Measurements from ENCODE around the gene PPP1R16B. TPM values are rescaled to one million over a fixed set of nuclear protein-coding genes. Genes with fewer than 3 reads are reported as not detected.

The PPP1R16B gene
- total RNA-seq, 4 donors from 2014 or later, result 1.8 to 11.1 (median 7.0) TPM

GRCh38 chr20:38968090-38968489, 162.6 kb downstream of the PPP1R16B start:
- no peaks in the 10 kb centered on the region for H3K27me3 ChIP-seq
- no peak for TF ChIP-seq CTCF (IDR thresholded peaks at IDR 0.05)
- TF ChIP-seq POLR2AphosphoS5 (IDR thresholded peaks at IDR 0.05), result no peak
- TF ChIP-seq POLR2A (IDR thresholded peaks at IDR 0.05), result no peak
- TF ChIP-seq EP300 (IDR thresholded peaks at IDR 0.05; ENCODE audit: low read depth), result no peak

GRCh38 chr20:38969708-38970107, 164.2 kb downstream of the PPP1R16B start:
- H3K27me3 ChIP-seq, result no peaks in the 10 kb centered on the region
- peaks cover 17 to 44% (median 30%) of the 10 kb centered on the region in 4 donors for H3K4me1 ChIP-seq
- peak overlapping the region; percentile 73 to 85 (median 83) for H3K27ac ChIP-seq
- peak; percentile 57 for DNase-seq
- intact Hi-C loops (cut with DNase I; ENCODE audit: low total_unique reads) (no loop called here), in situ Hi-C loops (cut with MboI; ENCODE audit: low pct_ligation_motif_present in 1 of 4, low pct_unique_long_range_greater_than_20kb in 1 of 4, low sequenced_read_pairs in 3 of 4) (no loop called here)
- WGBS, 2 donors (ENCODE audit: low coverage in 1 of 2), result 43% methylated on average over 4 of the region's 4 CpGs; no CpG with 5 or more reads in 1 of the 2 donors
- H3K36me3 ChIP-seq, result peaks cover 0 to 4% (median 0%) of the 10 kb centered on the region in 4 donors
- no peak overlapping the region for H3K4me3 ChIP-seq
- no peaks in the 10 kb centered on the region for H3K9me3 ChIP-seq
- TF ChIP-seq EP300 (IDR thresholded peaks at IDR 0.05; ENCODE audit: low read depth) (peak; percentile 77), POLR2AphosphoS5 (IDR thresholded peaks at IDR 0.05) (peak in 2 of 3 donors; percentile 72 to 75), CTCF (IDR thresholded peaks at IDR 0.05) (no peak), POLR2A (IDR thresholded peaks at IDR 0.05) (peak; percentile 6)

More at GRCh38 chr20:38968090-38968489, 162.6 kb downstream of the PPP1R16B start:
- WGBS, 2 donors (ENCODE audit: low coverage in 1 of 2), result 71 to 91% methylated on average over 1 to 6 of the region's 6 CpGs
- DNase-seq, result no peak
- Histone ChIP-seq H3K27ac (peak overlapping the region; percentile 73 to 85 (median 83)), H3K36me3 (peaks cover 0 to 4% (median 0%) of the 10 kb centered on the region in 4 donors), H3K4me3 (no peak overlapping the region), H3K9me3 (no peaks in the 10 kb centered on the region), H3K4me1 (peaks cover 18 to 45% (median 32%) of the 10 kb centered on the region in 4 donors)
- in situ Hi-C loops (cut with MboI; ENCODE audit: low pct_ligation_motif_present in 1 of 4, low pct_unique_long_range_greater_than_20kb in 1 of 4, low sequenced_read_pairs in 3 of 4) (no loop called here), intact Hi-C loops (cut with DNase I; ENCODE audit: low total_unique reads) (no loop called here)

- DNase-seq, result no peak
- Histone ChIP-seq H3K36me3 (peaks cover 0 to 4% (median 0%) of the 10 kb centered on the region in 4 donors), H3K9me3 (no peaks in the 10 kb centered on the region), H3K27me3 (no peaks in the 10 kb centered on the region), H3K4me3 (no peak overlapping the region), H3K27ac (peak overlapping the region; percentile 73 to 85 (median 83)), H3K4me1 (peaks cover 17 to 50% (median 30%) of the 10 kb centered on the region in 4 donors)
- in situ Hi-C loops (cut with MboI; ENCODE audit: low pct_ligation_motif_present in 1 of 4, low pct_unique_long_range_greater_than_20kb in 1 of 4, low sequenced_read_pairs in 3 of 4), result no loop called here
- TF ChIP-seq EP300 (IDR thresholded peaks at IDR 0.05; ENCODE audit: low read depth), result peak; percentile 14
- peak in 1 of 3 donors; percentile 60 for TF ChIP-seq POLR2AphosphoS5 (IDR thresholded peaks at IDR 0.05)
- no peak for TF ChIP-seq POLR2A (IDR thresholded peaks at IDR 0.05)
- no peak for TF ChIP-seq CTCF (IDR thresholded peaks at IDR 0.05)
- WGBS, 2 donors (ENCODE audit: low coverage in 1 of 2), result 79 to 83% methylated on average over 1 of the region's 1 CpG
- intact Hi-C loops (cut with DNase I; ENCODE audit: low total_unique reads), result no loop called here
Observed at GRCh38 chr20:38970302-38970701, 164.8 kb downstream of the PPP1R16B start.

Small RNA genes within 50 kb of the gene (small RNA-seq; reads per million reads assigned to genes)
- 0 reads per million in 4 donors for gene AL023803.1

Other genes starting within 250 kb of the PPP1R16B start
- not detected for gene ADIG, start 224.5 kb upstream of the PPP1R16B start, total RNA-seq
- gene ARHGAP40, start 203.9 kb upstream of the PPP1R16B start, total RNA-seq, result not detected
- not detected for gene SLC32A1, start 81.2 kb upstream of the PPP1R16B start, total RNA-seq
- 10 to 100 TPM in 3 of 4 donors, 1 to 10 TPM in 1; 7.2 to 21.3 (median 11.4) TPM for gene ACTR5, start 57.2 kb upstream of the PPP1R16B start, total RNA-seq
- 10 to 100 TPM in 3 of 4 donors, 1 to 10 TPM in 1; 7.2 to 42.3 (median 19.6) TPM for gene FAM83D, start 120.7 kb downstream of the PPP1R16B start, total RNA-seq
- gene DHX35, start 156.6 kb downstream of the PPP1R16B start, total RNA-seq, result 10 to 100 TPM; 15.5 to 75.9 (median 17.7) TPM

All from transverse colon (tissue), 4 donors.